ENCODE data around the gene TMTC3.

DNA sequence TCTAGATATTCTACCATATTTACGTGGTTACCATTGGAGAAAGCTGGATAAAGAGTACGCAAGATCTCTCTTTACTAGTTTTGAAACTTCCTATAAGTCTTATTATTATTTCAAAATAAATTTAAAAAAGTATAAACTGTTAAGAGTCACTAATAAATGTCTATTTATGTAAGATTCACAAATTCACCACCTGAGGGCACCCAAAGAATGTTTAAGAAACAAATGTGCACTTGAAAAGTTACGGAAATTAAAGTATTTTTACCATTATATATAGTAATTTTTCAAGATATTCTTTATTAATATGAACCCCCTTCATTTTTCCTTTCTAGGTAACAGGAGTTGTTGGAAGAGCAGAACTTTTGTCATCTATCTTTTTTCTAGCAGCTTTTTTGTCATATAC is 11.9 kb downstream of the TMTC3 start:
- no peak for TF ChIP-seq POLR2AphosphoS5 (IDR thresholded peaks at IDR 0.05; ENCODE audit: borderline replicate concordance, low read depth, low read length)
- no peak for TF ChIP-seq EZH2 (IDR thresholded peaks at IDR 0.05)

Measured in SK-N-MC (cell line).